HepG2 (cell line): ENCODE results near the gene SEMA5B. TPM values are rescaled to one million over a fixed set of nuclear protein-coding genes. Genes with fewer than 3 reads are reported as not detected.

Source experiments
- FOXA1 ChIP-seq, 2 experiments: fragments of 450-650 bp in 1 of 2; sonication (generic) in 1 of 2; formaldehyde crosslinking in 1 of 2; IDR thresholded peaks; 2 replicates each; pipeline versions ENCODE4 v1.4.0 to v1.6.1; 2016 to 2020; ENCODE audit warnings: missing genetic modification reagents in 1 of 2
- MAZ ChIP-seq, 2 experiments: sonication (generic) in 1 of 2; formaldehyde crosslinking in 1 of 2; IDR thresholded peaks; 2 replicates each; pipeline versions ENCODE4 v1.5.0 to v1.6.1; 2012 to 2020; ENCODE audit warnings: low read depth in 2 of 2, mild to moderate bottlenecking in 2 of 2, borderline replicate concordance in 1 of 2, improper control_type of control experiment in 1 of 2, low read length in 1 of 2, missing genetic modification reagents in 1 of 2, moderate library complexity in 1 of 2
- STAG1 ChIP-seq: sonication (generic); formaldehyde crosslinking; IDR thresholded peaks from 2 replicates; pipeline ENCODE4 v1.4.0; 2020; ENCODE audit warnings: missing genetic modification reagents
- TEAD3 ChIP-seq: optimal IDR thresholded peaks from 2 replicates; pipeline ENCODE3; 2016; ENCODE audit warnings: borderline replicate concordance
- ZBTB7B ChIP-seq: sonication (generic); formaldehyde crosslinking; IDR thresholded peaks from 2 replicates; pipeline ENCODE4 v1.4.0; 2020; ENCODE audit warnings: missing genetic modification reagents
- ZNF547 ChIP-seq: sonication (generic); formaldehyde crosslinking; IDR thresholded peaks from 2 replicates; pipeline ENCODE4 v1.5.1; 2020; ENCODE audit warnings: mild to moderate bottlenecking, missing genetic modification reagents
- polyA plus RNA-seq, 8 experiments: library from polyadenylated mRNA; depleted of rRNA in 3 of 8; stranded (reverse) in 7 of 8; unstranded in 1 of 8; fragments of >200 nt; fragmentation: Illumina TruSeq in 4 of 8; extraction: Trizol in 4 of 8; gene quantifications; 2 replicates each; pipeline versions ENCODE4 v1.2.1 to v1.2.3, GENCODE V29; 2011 to 2016; ENCODE audit warnings: low read depth in 4 of 8, missing spikeins in 1 of 8, mixed read lengths in 1 of 8; ENCODE audit not compliant: insufficient read depth in 1 of 8
- total RNA-seq, 5 experiments: library from RNA; depleted of rRNA; stranded (reverse); fragments of >200 nt; fragmentation: Illumina TruSeq; extraction: Trizol; gene quantifications; 2 replicates each; pipeline ENCODE4 v1.2.3, GENCODE V29; 2016; ENCODE audit warnings: low read depth in 1 of 5
- TF ChIP-seq, protein P1 (sequence below): sonication (generic); formaldehyde crosslinking; IDR thresholded peaks from 2 replicates; pipeline ENCODE4 v1.9.0; 2021; ENCODE audit warnings: missing genetic modification reagents, borderline replicate concordance
- TF ChIP-seq, protein P2 (sequence below): sonication (generic); formaldehyde crosslinking; IDR thresholded peaks from 2 replicates; pipeline ENCODE4 v1.5.1; 2020; ENCODE audit warnings: mild to moderate bottlenecking, missing genetic modification reagents, borderline replicate concordance
- TF ChIP-seq, protein P3 (sequence below): sonication (generic); formaldehyde crosslinking; IDR thresholded peaks from one replicate; pipeline ENCODE4 v1.5.1; 2020; ENCODE audit warnings: mild to moderate bottlenecking, missing genetic modification reagents; ENCODE audit errors: not compliant biosample characterization

The SEMA5B gene
- total and polyA plus RNA-seq, 2 of the 13 experiments (the other 11 are each of a cell fraction or from before 2014, with no cell fraction given), result not detected

DNA sequence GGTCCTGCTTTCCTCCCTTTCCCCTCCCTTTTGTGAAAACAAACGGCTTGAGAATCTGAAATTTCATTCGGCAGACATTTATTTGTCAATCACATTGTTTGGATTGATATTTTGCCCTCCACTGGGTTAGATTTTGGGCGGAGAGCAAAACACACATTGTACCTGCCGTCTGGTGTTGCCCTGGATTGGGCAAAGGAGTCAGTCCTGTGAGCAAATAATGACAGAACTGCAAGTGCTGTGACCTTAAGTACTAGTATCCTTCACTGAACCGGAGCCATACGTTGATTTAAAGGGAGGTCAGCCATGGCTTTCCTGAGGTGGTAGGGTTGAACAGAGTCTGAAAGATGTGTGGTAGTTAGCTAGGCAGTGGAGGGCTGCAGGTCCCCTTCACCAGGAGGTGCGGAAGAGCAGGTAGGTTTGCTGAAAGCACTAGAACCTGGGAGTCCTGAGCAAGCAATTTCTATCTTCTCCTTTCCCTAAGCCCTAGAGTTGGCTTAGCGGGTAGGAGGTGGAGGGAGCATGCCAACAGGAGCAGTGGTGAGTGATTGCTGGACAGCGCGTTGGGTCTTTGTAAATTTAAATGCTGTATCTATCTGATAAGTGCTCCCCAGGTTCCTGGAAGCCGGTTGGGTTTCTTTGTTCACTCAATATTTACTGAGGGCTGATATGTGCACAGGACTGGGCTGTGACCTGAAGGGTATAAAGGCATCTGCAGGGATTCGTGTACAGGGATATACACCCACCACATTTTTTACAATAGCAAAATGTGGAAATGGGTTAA, 41.2 kb upstream of the SEMA5B start (continued):
- TF ChIP-seq, protein P1, sequence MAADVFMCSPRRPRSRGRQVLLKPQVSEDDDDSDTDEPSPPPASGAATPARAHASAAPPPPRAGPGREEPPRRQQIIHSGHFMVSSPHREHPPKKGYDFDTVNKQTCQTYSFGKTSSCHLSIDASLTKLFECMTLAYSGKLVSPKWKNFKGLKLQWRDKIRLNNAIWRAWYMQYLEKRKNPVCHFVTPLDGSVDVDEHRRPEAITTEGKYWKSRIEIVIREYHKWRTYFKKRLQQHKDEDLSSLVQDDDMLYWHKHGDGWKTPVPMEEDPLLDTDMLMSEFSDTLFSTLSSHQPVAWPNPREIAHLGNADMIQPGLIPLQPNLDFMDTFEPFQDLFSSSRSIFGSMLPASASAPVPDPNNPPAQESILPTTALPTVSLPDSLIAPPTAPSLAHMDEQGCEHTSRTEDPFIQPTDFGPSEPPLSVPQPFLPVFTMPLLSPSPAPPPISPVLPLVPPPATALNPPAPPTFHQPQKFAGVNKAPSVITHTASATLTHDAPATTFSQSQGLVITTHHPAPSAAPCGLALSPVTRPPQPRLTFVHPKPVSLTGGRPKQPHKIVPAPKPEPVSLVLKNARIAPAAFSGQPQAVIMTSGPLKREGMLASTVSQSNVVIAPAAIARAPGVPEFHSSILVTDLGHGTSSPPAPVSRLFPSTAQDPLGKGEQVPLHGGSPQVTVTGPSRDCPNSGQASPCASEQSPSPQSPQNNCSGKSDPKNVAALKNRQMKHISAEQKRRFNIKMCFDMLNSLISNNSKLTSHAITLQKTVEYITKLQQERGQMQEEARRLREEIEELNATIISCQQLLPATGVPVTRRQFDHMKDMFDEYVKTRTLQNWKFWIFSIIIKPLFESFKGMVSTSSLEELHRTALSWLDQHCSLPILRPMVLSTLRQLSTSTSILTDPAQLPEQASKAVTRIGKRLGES (CRISPR knock-in tag), result no peak
- TF ChIP-seq ZNF547 (CRISPR knock-in tag), result no peak
- peak; percentile 3 for TF ChIP-seq TEAD3 (CRISPR knock-in tag)
- 0 out of 2 replicates have a peak, but pooled peaks have one; percentile 15 for TF ChIP-seq ZBTB7B (CRISPR knock-in tag)
- TF ChIP-seq, protein P2, sequence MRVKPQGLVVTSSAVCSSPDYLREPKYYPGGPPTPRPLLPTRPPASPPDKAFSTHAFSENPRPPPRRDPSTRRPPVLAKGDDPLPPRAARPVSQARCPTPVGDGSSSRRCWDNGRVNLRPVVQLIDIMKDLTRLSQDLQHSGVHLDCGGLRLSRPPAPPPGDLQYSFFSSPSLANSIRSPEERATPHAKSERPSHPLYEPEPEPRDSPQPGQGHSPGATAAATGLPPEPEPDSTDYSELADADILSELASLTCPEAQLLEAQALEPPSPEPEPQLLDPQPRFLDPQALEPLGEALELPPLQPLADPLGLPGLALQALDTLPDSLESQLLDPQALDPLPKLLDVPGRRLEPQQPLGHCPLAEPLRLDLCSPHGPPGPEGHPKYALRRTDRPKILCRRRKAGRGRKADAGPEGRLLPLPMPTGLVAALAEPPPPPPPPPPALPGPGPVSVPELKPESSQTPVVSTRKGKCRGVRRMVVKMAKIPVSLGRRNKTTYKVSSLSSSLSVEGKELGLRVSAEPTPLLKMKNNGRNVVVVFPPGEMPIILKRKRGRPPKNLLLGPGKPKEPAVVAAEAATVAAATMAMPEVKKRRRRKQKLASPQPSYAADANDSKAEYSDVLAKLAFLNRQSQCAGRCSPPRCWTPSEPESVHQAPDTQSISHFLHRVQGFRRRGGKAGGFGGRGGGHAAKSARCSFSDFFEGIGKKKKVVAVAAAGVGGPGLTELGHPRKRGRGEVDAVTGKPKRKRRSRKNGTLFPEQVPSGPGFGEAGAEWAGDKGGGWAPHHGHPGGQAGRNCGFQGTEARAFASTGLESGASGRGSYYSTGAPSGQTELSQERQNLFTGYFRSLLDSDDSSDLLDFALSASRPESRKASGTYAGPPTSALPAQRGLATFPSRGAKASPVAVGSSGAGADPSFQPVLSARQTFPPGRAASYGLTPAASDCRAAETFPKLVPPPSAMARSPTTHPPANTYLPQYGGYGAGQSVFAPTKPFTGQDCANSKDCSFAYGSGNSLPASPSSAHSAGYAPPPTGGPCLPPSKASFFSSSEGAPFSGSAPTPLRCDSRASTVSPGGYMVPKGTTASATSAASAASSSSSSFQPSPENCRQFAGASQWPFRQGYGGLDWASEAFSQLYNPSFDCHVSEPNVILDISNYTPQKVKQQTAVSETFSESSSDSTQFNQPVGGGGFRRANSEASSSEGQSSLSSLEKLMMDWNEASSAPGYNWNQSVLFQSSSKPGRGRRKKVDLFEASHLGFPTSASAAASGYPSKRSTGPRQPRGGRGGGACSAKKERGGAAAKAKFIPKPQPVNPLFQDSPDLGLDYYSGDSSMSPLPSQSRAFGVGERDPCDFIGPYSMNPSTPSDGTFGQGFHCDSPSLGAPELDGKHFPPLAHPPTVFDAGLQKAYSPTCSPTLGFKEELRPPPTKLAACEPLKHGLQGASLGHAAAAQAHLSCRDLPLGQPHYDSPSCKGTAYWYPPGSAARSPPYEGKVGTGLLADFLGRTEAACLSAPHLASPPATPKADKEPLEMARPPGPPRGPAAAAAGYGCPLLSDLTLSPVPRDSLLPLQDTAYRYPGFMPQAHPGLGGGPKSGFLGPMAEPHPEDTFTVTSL (CRISPR knock-in tag), result peak; percentile 59; the same call in 1 of the 2 replicates
- TF ChIP-seq, protein P3, sequence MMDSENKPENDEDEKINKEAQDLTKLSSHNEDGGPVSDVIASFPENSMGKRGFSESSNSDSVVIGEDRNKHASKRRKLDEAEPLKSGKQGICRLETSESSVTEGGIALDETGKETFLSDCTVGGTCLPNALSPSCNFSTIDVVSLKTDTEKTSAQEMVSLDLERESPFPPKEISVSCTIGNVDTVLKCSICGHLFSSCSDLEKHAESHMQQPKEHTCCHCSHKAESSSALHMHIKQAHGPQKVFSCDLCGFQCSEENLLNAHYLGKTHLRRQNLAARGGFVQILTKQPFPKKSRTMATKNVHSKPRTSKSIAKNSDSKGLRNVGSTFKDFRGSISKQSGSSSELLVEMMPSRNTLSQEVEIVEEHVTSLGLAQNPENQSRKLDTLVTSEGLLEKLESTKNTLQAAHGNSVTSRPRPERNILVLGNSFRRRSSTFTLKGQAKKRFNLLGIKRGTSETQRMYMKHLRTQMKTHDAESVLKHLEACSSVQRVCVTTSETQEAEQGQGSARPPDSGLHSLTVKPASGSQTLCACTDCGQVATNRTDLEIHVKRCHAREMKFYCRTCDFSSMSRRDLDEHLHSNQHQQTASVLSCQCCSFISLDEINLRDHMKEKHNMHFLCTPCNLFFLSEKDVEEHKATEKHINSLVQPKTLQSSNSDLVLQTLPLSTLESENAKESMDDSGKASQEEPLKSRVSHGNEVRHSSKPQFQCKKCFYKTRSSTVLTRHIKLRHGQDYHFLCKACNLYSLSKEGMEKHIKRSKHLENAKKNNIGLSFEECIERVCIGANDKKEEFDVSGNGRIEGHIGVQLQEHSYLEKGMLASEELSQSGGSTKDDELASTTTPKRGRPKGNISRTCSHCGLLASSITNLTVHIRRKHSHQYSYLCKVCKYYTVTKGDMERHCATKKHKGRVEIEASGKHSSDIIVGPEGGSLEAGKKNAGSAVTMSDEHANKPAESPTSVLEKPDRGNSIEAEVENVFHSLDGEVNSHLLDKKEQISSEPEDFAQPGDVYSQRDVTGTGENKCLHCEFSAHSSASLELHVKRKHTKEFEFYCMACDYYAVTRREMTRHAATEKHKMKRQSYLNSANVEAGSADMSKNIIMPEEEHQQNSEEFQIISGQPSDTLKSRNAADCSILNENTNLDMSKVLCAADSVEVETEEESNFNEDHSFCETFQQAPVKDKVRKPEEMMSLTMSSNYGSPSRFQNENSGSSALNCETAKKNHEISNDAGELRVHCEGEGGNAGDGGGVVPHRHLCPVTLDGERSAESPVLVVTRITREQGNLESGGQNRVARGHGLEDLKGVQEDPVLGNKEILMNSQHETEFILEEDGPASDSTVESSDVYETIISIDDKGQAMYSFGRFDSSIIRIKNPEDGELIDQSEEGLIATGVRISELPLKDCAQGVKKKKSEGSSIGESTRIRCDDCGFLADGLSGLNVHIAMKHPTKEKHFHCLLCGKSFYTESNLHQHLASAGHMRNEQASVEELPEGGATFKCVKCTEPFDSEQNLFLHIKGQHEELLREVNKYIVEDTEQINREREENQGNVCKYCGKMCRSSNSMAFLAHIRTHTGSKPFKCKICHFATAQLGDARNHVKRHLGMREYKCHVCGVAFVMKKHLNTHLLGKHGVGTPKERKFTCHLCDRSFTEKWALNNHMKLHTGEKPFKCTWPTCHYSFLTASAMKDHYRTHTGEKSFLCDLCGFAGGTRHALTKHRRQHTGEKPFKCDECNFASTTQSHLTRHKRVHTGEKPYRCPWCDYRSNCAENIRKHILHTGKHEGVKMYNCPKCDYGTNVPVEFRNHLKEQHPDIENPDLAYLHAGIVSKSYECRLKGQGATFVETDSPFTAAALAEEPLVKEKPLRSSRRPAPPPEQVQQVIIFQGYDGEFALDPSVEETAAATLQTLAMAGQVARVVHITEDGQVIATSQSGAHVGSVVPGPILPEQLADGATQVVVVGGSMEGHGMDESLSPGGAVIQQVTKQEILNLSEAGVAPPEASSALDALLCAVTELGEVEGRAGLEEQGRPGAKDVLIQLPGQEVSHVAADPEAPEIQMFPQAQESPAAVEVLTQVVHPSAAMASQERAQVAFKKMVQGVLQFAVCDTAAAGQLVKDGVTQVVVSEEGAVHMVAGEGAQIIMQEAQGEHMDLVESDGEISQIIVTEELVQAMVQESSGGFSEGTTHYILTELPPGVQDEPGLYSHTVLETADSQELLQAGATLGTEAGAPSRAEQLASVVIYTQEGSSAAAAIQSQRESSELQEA (CRISPR knock-in tag), result peak; percentile 41
- TF ChIP-seq MAZ (IDR thresholded peaks at IDR 0.05; ENCODE audit: borderline replicate concordance, low read depth, low read length), result 0 out of 2 replicates have a peak, but pooled peaks have one; percentile 1
- no peak for TF ChIP-seq MAZ (CRISPR knock-in tag; IDR thresholded peaks at IDR 0.05; ENCODE audit: low read depth)
- no peak for TF ChIP-seq STAG1 (CRISPR knock-in tag)
- TF ChIP-seq FOXA1 (IDR thresholded peaks at IDR 0.05), result no peak
- TF ChIP-seq FOXA1 (CRISPR knock-in tag; IDR thresholded peaks at IDR 0.05), result peak; percentile 21; the same call in 1 of the 2 replicates
